Calu3 (cell line): ENCODE measurements around the gene F8. TPM values are rescaled to one million over a fixed set of nuclear protein-coding genes. Genes with fewer than 3 reads are reported as not detected.
A peak's percentile ranks its signal among the peaks of the same experiment; 100 is the strongest.

Experiments used
- BruUV-seq: library from RNA; stranded (reverse); fragments of 400-500 nt; replicated peaks from 2 replicates; lab custom pipeline; 2021; lab: Mats Ljungman, UMichigan
- CTCF ChIA-PET: fragments of 300-600 bp; sonication (Branson Sonifier 250); formaldehyde crosslinking; loops from one replicate; lab custom pipeline; 2022; ENCODE audit warnings: antibody characterized with exemption; lab: Charles Lee
- DNase-seq: peaks from one replicate; pipeline ENCODE4 v3.0.0; 2022
- H3K27ac Mint-ChIP-seq: one replicate; pipeline ENCODE4 v1.8.0; 2022; ENCODE audit warnings: mixed read lengths; ENCODE audit not compliant: unreplicated experiment
- H3K27me3 Mint-ChIP-seq: one replicate; pipeline ENCODE4 v1.8.0; 2022; ENCODE audit warnings: mixed read lengths; ENCODE audit not compliant: unreplicated experiment
- H3K36me3 Mint-ChIP-seq: one replicate; pipeline ENCODE4 v1.8.0; 2022; ENCODE audit warnings: mild to moderate bottlenecking, moderate library complexity, mixed read lengths; ENCODE audit not compliant: insufficient read depth, unreplicated experiment
- H3K4me1 Mint-ChIP-seq: one replicate; pipeline ENCODE4 v1.8.0; 2022; ENCODE audit warnings: mild to moderate bottlenecking, low read depth, mixed read lengths; ENCODE audit not compliant: unreplicated experiment
- H3K4me3 Mint-ChIP-seq: one replicate; pipeline ENCODE4 v1.8.0; 2022; ENCODE audit warnings: mild to moderate bottlenecking, low read depth, moderate library complexity, mixed read lengths; ENCODE audit not compliant: unreplicated experiment
- H3K9me3 Mint-ChIP-seq: one replicate; pipeline ENCODE4 v1.8.0; 2022; ENCODE audit warnings: low read depth, mixed read lengths; ENCODE audit not compliant: unreplicated experiment
- intact Hi-C: fragments of 100-400 bp; cut with micrococcal nuclease; formaldehyde crosslinking; loops from one replicate; pipeline ENCODE4 v1.10.0; 2022; ENCODE audit not compliant: unreplicated experiment
- total RNA-seq: library from RNA; stranded (reverse); gene quantifications from 2 replicates; pipeline ENCODE4 v1.2.3, GENCODE V29; 2022
- TF ChIP-seq, protein P1 (sequence below): fragments of 200-600 bp; IDR thresholded peaks from one replicate; pipeline ENCODE4 v1.8.0; 2022; ENCODE audit warnings: antibody characterized with exemption; ENCODE audit not compliant: unreplicated experiment

The F8 gene
- total RNA-seq, 1 experiment from 2014 or later, result 1.6 TPM

DNA sequence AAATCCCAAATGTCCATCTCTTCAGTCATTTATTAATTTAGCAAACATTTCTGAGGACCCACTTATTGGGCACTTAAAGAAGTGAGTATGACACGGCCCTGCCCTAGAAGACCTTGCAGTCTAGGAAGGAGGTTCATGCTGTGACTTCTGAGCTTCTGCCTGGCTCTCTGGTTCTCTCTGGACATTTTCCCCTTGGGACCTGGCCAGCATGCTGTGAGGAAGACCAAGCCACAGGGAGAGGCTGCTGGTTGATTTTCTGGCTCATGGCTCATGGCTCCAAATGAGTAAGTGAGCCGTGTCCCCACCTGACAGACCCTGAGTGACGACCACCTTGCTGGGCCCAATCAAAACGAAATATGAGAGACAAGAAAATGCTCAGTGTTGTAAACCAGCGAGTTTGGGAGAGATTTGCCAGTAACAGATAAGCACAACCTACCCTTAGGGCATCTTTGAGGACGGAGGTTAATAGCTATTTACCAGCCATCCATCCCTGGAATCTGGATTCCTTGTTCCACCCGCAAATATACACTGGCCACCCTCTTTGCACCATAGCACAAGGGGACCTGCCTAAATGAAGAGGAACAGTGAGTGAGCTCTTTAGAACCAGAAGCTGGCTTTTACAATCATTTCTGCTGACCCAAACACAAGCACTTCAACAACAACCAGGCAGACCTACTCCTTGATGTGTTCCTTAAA is 218.1 kb downstream of the F8 start:
- H3K27me3 Mint-ChIP-seq, result peaks cover 61% of the 10 kb centered on the region
- no peak for DNase-seq
- no peaks in the 10 kb centered on the region for H3K9me3 Mint-ChIP-seq
- peaks cover 24% of the 10 kb centered on the region for H3K4me1 Mint-ChIP-seq
- no peak overlapping the region for H3K27ac Mint-ChIP-seq
- intact Hi-C loops, result no loop called here
- no TSS peak for BruUV-seq
- peak overlapping the region; percentile 83 for H3K4me3 Mint-ChIP-seq
- CTCF ChIA-PET, result no interaction called here
- TF ChIP-seq, protein P1, sequence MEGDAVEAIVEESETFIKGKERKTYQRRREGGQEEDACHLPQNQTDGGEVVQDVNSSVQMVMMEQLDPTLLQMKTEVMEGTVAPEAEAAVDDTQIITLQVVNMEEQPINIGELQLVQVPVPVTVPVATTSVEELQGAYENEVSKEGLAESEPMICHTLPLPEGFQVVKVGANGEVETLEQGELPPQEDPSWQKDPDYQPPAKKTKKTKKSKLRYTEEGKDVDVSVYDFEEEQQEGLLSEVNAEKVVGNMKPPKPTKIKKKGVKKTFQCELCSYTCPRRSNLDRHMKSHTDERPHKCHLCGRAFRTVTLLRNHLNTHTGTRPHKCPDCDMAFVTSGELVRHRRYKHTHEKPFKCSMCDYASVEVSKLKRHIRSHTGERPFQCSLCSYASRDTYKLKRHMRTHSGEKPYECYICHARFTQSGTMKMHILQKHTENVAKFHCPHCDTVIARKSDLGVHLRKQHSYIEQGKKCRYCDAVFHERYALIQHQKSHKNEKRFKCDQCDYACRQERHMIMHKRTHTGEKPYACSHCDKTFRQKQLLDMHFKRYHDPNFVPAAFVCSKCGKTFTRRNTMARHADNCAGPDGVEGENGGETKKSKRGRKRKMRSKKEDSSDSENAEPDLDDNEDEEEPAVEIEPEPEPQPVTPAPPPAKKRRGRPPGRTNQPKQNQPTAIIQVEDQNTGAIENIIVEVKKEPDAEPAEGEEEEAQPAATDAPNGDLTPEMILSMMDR, result no peak
- peaks cover 9% of the 10 kb centered on the region for H3K36me3 Mint-ChIP-seq

DNA sequence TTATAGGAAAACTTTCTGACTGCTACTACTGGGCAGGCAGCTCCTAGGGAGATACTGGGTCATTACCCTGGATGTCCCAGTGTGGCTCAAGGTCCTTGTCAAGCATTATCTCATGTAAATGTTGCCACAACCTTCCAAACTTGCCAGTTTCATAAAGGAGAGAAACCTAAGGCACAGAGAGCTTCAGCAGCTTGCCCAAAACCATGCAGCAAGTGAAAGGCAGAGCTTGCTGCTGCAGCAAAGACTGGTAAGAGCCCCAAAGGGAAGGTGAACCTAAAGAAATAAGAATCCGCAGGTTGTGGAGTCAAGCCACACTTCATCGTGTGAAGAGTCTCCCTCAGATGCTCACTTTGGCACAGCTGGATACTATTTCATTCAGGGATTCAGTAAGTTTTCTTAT is 219.6 kb downstream of the F8 start:
- Mint-ChIP-seq H3K27me3 (peaks cover 51% of the 10 kb centered on the region), H3K4me3 (no peak overlapping the region), H3K36me3 (peaks cover 9% of the 10 kb centered on the region), H3K4me1 (peaks cover 29% of the 10 kb centered on the region), H3K27ac (no peak overlapping the region), H3K9me3 (no peaks in the 10 kb centered on the region)
- TF ChIP-seq, protein P1, result no peak
- intact Hi-C loops, result no loop called here
- no peak for DNase-seq
- no TSS peak for BruUV-seq
- CTCF ChIA-PET, result no interaction called here

DNA sequence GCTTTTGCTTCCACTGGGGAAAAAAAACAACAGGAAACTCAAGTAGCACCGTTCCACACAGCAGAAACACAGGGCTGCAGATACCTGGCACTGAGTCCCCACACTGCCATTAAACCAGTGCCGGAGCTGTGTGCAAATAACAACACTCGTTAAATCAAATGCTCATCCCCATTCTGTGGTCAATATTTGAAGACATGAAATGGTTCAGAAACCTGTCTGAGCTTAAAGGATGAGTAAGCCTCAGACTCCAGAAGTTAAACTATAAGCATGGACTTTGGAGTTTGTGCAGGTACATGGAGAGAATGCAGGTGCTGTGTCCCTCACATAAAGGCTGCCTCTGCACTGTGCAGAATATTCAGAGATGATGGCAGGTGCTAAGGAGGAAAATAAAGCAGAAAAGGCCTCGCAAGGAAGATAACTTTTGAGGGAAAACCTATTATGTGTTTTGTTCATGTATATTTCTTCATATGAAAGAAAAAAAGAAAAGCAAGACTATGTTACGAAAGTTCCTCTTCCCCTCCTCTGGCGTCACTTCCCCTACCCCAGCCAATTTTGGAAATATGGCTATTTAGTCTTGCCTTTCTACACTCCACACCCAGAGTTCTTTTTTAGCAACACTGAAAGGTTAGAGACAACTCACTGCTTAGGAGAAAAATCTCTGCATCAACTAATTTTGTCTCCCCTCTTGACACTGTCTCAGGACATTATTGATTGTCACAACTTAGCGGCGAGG is 221.9 kb downstream of the F8 start:
- TF ChIP-seq, protein P1, result no peak
- no peaks in the 10 kb centered on the region for H3K9me3 Mint-ChIP-seq
- CTCF ChIA-PET, result no interaction called here
- intact Hi-C loops, result no loop called here
- DNase-seq, result no peak
- peaks cover 8% of the 10 kb centered on the region for H3K36me3 Mint-ChIP-seq
- BruUV-seq, result no TSS peak
- no peak overlapping the region for H3K27ac Mint-ChIP-seq
- peaks cover 44% of the 10 kb centered on the region for H3K27me3 Mint-ChIP-seq
- H3K4me1 Mint-ChIP-seq, result peaks cover 43% of the 10 kb centered on the region
- no peak overlapping the region for H3K4me3 Mint-ChIP-seq

DNA sequence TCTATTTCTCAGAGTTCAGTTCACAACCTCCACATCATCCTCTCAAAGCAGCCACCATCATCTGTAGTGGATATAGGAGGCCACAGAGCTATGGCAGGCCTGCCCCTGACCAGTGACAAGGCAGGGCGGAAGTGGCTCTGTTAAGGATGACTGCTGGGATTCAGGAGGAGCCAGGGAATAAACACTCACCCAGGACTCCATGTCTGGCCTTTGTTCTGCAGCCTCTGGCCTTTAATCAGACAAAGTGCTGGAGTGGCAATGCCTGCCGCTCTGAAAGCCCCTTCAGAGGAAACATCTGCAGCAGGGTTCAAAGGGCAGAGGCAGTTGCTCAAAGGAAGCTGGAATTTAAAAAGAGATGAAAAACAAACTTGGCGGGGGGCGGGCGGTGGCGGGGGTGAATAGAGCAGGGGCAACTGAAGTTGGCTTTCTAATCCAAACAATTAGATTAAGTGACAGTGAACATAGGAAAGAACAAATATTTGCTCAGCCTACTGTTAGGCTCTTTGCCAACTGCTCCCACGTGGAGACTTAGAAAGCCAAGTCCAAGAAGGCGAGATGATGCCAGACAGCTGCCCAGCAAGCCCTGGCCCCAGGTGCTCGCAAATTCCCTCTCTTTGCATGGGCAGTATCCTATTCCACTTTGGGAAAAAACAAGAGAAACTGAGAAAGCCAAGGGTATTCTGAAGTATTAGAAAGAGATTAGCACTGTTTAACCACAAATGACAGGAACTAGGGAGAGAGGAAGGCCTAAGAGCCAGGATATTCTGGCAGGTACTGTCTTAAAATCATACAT is 222.8 kb downstream of the F8 start:
- BruUV-seq, result no TSS peak
- Mint-ChIP-seq H3K27ac (peak overlapping the region; percentile 61), H3K4me3 (no peak overlapping the region), H3K4me1 (peaks cover 41% of the 10 kb centered on the region), H3K27me3 (peaks cover 38% of the 10 kb centered on the region), H3K36me3 (no peaks in the 10 kb centered on the region), H3K9me3 (no peaks in the 10 kb centered on the region)
- CTCF ChIA-PET, result no interaction called here
- DNase-seq, result peak; percentile 52
- TF ChIP-seq, protein P1, result no peak
- intact Hi-C loops, result no loop called here
